ENCODE results near the gene ZNF385C. TPM values are rescaled to one million over a fixed set of nuclear protein-coding genes. Genes with fewer than 3 reads are reported as not detected.

Gene ZNF385C
- total and polyA plus RNA-seq, 2 of the 13 experiments (the other 11 are each of a cell fraction or from before 2014, with no cell fraction given), result 2.3 to 6.1 TPM

DNA sequence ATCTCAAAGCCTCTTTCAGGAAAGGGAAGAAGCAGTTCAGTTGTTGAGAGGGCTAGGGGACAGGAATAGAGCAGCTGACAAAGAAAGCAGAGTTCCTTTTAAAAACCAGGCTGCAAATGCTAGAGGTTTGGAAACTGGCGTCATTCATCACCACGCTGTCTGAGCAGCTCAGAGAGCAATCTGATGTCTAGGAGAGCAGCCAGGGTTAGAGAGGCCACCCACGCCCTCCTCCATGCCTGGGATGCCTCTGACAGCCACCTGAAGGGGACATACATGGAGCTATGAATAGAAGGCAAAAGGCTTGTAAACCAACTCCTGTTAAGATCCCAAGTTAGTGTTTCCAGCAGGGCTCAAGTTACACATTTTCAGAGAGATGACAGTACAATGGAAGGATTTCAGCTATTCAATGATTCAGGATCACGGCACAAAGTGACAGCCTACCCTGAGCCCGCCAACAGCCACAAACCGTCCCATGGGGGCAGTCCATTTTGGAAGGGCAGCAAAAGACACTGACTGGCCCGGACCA is 44.2 kb upstream of the ZNF385C start:
- peaks cover 22% of the 10 kb centered on the region for H3K4me1 ChIP-seq (ENCODE audit: insufficient read depth, low read length)
- peak overlapping the region; percentile 39 for H3K27ac ChIP-seq (ENCODE audit: extremely low read length, insufficient read depth, low read length)
- WGBS (ENCODE audit: low lambda C conversion rate), result 95% methylated on average over 7 of the region's 7 CpGs
- no peaks in the 10 kb centered on the region for H3K27me3 ChIP-seq (ENCODE audit: control insufficient read depth in 1 of 2, insufficient read depth in 2 of 2, low read length in 2 of 2)
- peaks cover 19 to 41% of the 10 kb centered on the region in 2 experiments for H3K36me3 ChIP-seq (replicated peaks in 1 of 2; ENCODE audit: control insufficient read depth in 1 of 2, insufficient read depth in 2 of 2, low read length in 2 of 2)
- ChIA-PET POLR2A (interaction anchor here (1.9 to 2.3 kb wide), 2 partner anchors 11 to 21 kb away, joined by 9 read pairs; partner anchors contain the start of gene KAT2A), CTCF (ENCODE audit: low intra/inter-chr PET ratio, low total read pairs) (no interaction called here)
- no peak overlapping the region for H2AFZ ChIP-seq (ENCODE audit: low read length)
- peak; percentile 21; the same call in 2 of the 3 replicates for ATAC-seq
- peaks cover 62% of the 10 kb centered on the region for H3K79me2 ChIP-seq (ENCODE audit: insufficient read depth, low read length)
- H3K4me2 ChIP-seq (ENCODE audit: low read depth, low read length), result no peak overlapping the region
- no peak overlapping the region for H3K4me3 ChIP-seq (replicated peaks in 1 of 3; ENCODE audit: insufficient read depth in 1 of 3, low read depth in 2 of 3, low read length in 3 of 3)
- DNase-seq (ENCODE audit: low spot score), result no peak
- FAIRE-seq, result no peak
- TSS peak; percentile 8 for BruUV-seq (replicated peaks)
- H3K9ac ChIP-seq (ENCODE audit: insufficient read depth, low read depth, low read length), result no peak overlapping the region
- H3K9me3 ChIP-seq (ENCODE audit: low read length), result no peaks in the 10 kb centered on the region
- in situ Hi-C loops (cut with HindIII; ENCODE audit: extremely low pct_ligation_motif_present, low pct_unique_long_range_greater_than_20kb) (no loop called here), intact Hi-C loops (cut with micrococcal nuclease; ENCODE audit: unreplicated experiment) (no loop called here)
- H4K20me1 ChIP-seq (ENCODE audit: insufficient read depth, low read length), result peaks cover 4% of the 10 kb centered on the region
- TF ChIP-seq POLR2A (IDR thresholded peaks at IDR 0.05; ENCODE audit: insufficient read depth in 1 of 2, low read depth in 2 of 2, low read length in 2 of 2), result peak in 1 of 2 experiments; percentile 22; a peak in 1 of 4 replicates
- 0 out of 2 replicates have a peak, but pooled peaks have one; percentile 5 for TF ChIP-seq YEATS2 (CRISPR knock-in tag; IDR thresholded peaks at IDR 0.05; ENCODE audit: borderline replicate concordance)
- TF ChIP-seq BRD4 (CRISPR knock-in tag; IDR thresholded peaks at IDR 0.05), result no peak
- TF ChIP-seq JARID2 (CRISPR knock-in tag; IDR thresholded peaks at IDR 0.05; ENCODE audit: insufficient replicate concordance), result no peak
- TF ChIP-seq ZKSCAN5 (CRISPR knock-in tag; IDR thresholded peaks at IDR 0.05), result no peak
- TF ChIP-seq HDAC6 (IDR thresholded peaks at IDR 0.05; ENCODE audit: low read depth, low read length), result no peak

- POLR2A ChIA-PET, result no interaction called here
- Histone ChIP-seq H3K4me3 (replicated peaks in 1 of 3; ENCODE audit: insufficient read depth in 1 of 3, low read depth in 2 of 3, low read length in 3 of 3) (no peak overlapping the region), H3K27ac (ENCODE audit: extremely low read length, insufficient read depth, low read length) (no peak overlapping the region), H3K4me2 (ENCODE audit: low read depth, low read length) (no peak overlapping the region), H3K4me1 (ENCODE audit: insufficient read depth, low read length) (peaks cover 28% of the 10 kb centered on the region), H3K9ac (ENCODE audit: insufficient read depth, low read depth, low read length) (no peak overlapping the region), H3K27me3 (ENCODE audit: control insufficient read depth in 1 of 2, insufficient read depth in 2 of 2, low read length in 2 of 2) (no peaks in the 10 kb centered on the region), H3K79me2 (ENCODE audit: insufficient read depth, low read length) (peaks cover 61% of the 10 kb centered on the region), H3K36me3 (replicated peaks in 1 of 2; ENCODE audit: control insufficient read depth in 1 of 2, insufficient read depth in 2 of 2, low read length in 2 of 2) (peaks cover 15 to 38% of the 10 kb centered on the region in 2 experiments), H3K9me3 (ENCODE audit: low read length) (no peaks in the 10 kb centered on the region), H2AFZ (ENCODE audit: low read length) (no peak overlapping the region), H4K20me1 (ENCODE audit: insufficient read depth, low read length) (peaks cover 4% of the 10 kb centered on the region)
- DNase-seq (ENCODE audit: low spot score) (no peak), ATAC-seq (no peak), FAIRE-seq (no peak)
- intact Hi-C loops (cut with micrococcal nuclease; ENCODE audit: unreplicated experiment) (no loop called here), in situ Hi-C loops (cut with HindIII; ENCODE audit: extremely low pct_ligation_motif_present, low pct_unique_long_range_greater_than_20kb) (no loop called here)
- no TSS peak for BruUV-seq (replicated peaks)
- WGBS (ENCODE audit: low lambda C conversion rate), result 96% methylated on average over 7 of the region's 8 CpGs
- CTCF ChIA-PET (ENCODE audit: low intra/inter-chr PET ratio, low total read pairs), result no interaction called here
- TF ChIP-seq ZBTB25 (CRISPR knock-in tag; IDR thresholded peaks at IDR 0.05), result no peak
- no peak for TF ChIP-seq ZNF232 (CRISPR knock-in tag; IDR thresholded peaks at IDR 0.05; ENCODE audit: borderline replicate concordance)
- TF ChIP-seq ZNF546 (CRISPR knock-in tag; conservative IDR thresholded peaks at IDR 0.05), result no peak
- TF ChIP-seq, protein P1, sequence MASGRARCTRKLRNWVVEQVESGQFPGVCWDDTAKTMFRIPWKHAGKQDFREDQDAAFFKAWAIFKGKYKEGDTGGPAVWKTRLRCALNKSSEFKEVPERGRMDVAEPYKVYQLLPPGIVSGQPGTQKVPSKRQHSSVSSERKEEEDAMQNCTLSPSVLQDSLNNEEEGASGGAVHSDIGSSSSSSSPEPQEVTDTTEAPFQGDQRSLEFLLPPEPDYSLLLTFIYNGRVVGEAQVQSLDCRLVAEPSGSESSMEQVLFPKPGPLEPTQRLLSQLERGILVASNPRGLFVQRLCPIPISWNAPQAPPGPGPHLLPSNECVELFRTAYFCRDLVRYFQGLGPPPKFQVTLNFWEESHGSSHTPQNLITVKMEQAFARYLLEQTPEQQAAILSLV (CRISPR knock-in tag; IDR thresholded peaks at IDR 0.05; ENCODE audit: borderline replicate concordance), result no peak
- TF ChIP-seq PITX1 (CRISPR knock-in tag; IDR thresholded peaks at IDR 0.05), result no peak
- TF ChIP-seq KMT2A (CRISPR knock-in tag; IDR thresholded peaks at IDR 0.05), result no peak
- no peak for TF ChIP-seq ZNF276 (CRISPR knock-in tag; IDR thresholded peaks at IDR 0.05; ENCODE audit: low read depth)
Observed at GRCh38 chr17:42141382-42141781, 43.1 kb upstream of the ZNF385C start.
